Kidney epithelial cell (primary cell): ENCODE results near the gene NRP2. TPM values are rescaled to one million over a fixed set of nuclear protein-coding genes. Genes with fewer than 3 reads are reported as not detected.

Source experiments
- DNase-seq: peaks from one replicate; pipeline ENCODE4 v3.0.0-alpha.2; 2010; ENCODE audit warnings: low read depth
- H3K27me3 ChIP-seq: 2 replicates; pipeline ENCODE4 v1.6.0; 2011; ENCODE audit warnings: low read length; ENCODE audit not compliant: control insufficient read depth, insufficient read depth
- H3K36me3 ChIP-seq: 2 replicates; pipeline ENCODE4 v1.5.1; 2011; ENCODE audit warnings: low read length; ENCODE audit not compliant: control insufficient read depth, insufficient read depth
- H3K4me3 ChIP-seq: 2 replicates; pipeline ENCODE4 v1.5.1; 2011; ENCODE audit warnings: low read depth, mild to moderate bottlenecking, control low read depth, low read length
- CTCF ChIP-seq: IDR thresholded peaks from 2 replicates; pipeline ENCODE4 v1.5.1; 2011; ENCODE audit warnings: mild to moderate bottlenecking, moderate library complexity, low read length, control low read depth, inconsistent platforms; ENCODE audit not compliant: insufficient read depth, poor library complexity, severe bottlenecking
- total RNA-seq: library from RNA; depleted of rRNA; stranded (reverse); fragments of >200 nt; gene quantifications from 2 replicates; pipeline ENCODE4 v1.2.3, GENCODE V29; 2015

The NRP2 gene
- total RNA-seq, 1 donor from 2014 or later = 78.6 TPM

DNA sequence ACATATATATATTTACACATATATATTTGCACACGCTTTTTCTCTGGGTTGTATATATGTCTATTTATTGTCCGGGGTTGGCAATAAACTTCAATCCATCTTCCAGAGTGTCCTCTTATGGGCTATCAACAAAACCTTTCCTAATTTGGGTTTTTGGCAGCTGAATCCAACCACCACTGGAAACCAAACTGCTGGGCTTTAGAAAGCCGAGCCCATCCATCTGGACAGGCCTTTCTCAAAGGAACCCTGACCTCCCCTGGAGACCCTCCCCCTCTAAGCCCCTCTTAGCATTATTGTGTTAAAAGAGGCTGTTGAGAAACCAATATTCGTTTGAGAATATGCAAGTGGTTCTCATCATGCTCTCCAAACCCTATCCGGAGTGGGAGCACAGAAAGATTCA, 153.6 kb downstream of the NRP2 start:
- Histone ChIP-seq H3K27me3 (no peaks in the 10 kb centered on the region), H3K4me3 (no peak overlapping the region), H3K36me3 (no peaks in the 10 kb centered on the region)
- DNase-seq = no peak
- TF ChIP-seq CTCF = no peak

DNA sequence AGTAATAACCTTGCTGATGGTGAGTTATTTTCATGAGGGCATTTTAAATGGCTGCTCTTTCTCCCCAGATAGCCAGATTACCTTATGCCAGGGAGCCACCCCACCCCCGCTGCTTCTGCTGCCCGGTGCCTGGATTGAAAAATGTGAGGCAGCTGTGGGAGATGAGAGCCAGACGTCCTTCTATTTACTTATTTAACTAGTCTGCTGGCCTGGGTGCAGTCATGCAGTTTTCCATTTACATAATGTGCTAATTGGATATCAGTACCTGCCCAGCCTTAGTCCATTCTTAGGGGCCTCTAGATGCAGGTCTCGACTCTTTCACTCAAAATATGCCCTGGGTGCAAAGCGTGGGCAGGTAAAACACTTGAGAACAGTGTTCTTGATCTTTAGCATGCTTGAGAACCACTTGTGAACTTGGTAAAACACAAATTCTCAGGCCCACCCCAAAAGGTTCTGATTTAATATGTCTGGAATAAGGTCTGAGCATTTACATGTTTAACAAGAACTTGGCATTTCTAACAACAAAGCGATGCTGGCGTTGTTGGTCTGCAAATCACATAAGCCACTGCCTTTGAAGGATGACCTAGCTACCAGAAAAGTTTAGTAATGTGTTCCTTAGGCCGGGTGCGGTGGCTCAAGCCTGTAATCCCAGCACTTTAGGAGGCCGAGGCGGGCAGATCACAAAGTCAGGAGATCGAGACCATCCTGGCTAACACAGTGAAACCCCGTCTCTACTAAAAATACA, 154.3 kb downstream of the NRP2 start:
- Histone ChIP-seq H3K4me3 (no peak overlapping the region), H3K27me3 (no peaks in the 10 kb centered on the region), H3K36me3 (no peaks in the 10 kb centered on the region)
- no peak for DNase-seq
- no peak for TF ChIP-seq CTCF

- no peak for DNase-seq
- TF ChIP-seq CTCF = no peak
- Histone ChIP-seq H3K36me3 (no peaks in the 10 kb centered on the region), H3K4me3 (no peak overlapping the region), H3K27me3 (no peaks in the 10 kb centered on the region)
Measured at GRCh38 chr2:205837663-205838062, 155.4 kb downstream of the NRP2 start.

DNA sequence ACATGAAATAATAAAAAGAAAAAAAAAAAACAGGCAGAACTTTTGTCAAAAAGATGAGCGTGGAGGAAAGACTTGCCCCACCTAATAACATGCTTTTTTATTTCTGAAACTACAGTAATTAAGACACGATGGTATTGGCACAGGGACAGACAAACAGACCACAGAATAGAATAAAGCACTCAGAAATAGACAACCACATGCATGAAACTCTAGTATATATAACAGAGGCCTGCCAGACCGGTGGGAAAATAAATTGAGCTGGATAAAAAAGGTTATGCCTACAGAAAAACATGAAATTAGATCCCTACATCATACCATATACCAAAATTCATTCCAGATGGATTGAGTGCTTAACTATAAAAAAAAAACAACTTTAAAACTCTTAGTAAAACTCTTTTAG, 163.1 kb downstream of the NRP2 start:
- no peak for DNase-seq
- peaks cover 2% of the 10 kb centered on the region for H3K27me3 ChIP-seq
- no peak overlapping the region for H3K4me3 ChIP-seq
- H3K36me3 ChIP-seq = no peaks in the 10 kb centered on the region
- TF ChIP-seq CTCF = no peak
